Chondrocyte (in vitro differentiated cells): ENCODE data around the gene ZNF460. TPM values are rescaled to one million over a fixed set of nuclear protein-coding genes. Genes with fewer than 3 reads are reported as not detected.

Experiments used
- DNase-seq: peaks from one replicate; pipeline ENCODE4 v3.0.0; 2021; ENCODE audit warnings: mixed read lengths, low spot score
- H3K27ac Mint-ChIP-seq: one replicate; pipeline ENCODE4 v1.8.0; 2021; ENCODE audit warnings: mild to moderate bottlenecking, moderate library complexity, mixed read lengths; ENCODE audit not compliant: unreplicated experiment
- H3K27me3 Mint-ChIP-seq: 2 replicates; pipeline ENCODE4 v1.8.0; 2021; ENCODE audit warnings: low read depth, mixed read lengths
- H3K36me3 Mint-ChIP-seq: 2 replicates; pipeline ENCODE4 v1.8.0; 2021; ENCODE audit warnings: low read depth, mixed read lengths
- H3K4me1 Mint-ChIP-seq: 2 replicates; pipeline ENCODE4 v1.8.0; 2021; ENCODE audit warnings: low read depth, mild to moderate bottlenecking, mixed read lengths
- H3K4me3 Mint-ChIP-seq: one replicate; pipeline ENCODE4 v1.8.0; 2021; ENCODE audit warnings: mild to moderate bottlenecking, moderate library complexity, mixed read lengths; ENCODE audit not compliant: unreplicated experiment
- H3K9me3 Mint-ChIP-seq: 2 replicates; pipeline ENCODE4 v1.8.0; 2021; ENCODE audit warnings: low read depth, mixed read lengths
- CTCF ChIP-seq: fragments of 200-600 bp; sonication (generic); IDR thresholded peaks from 2 replicates; pipeline ENCODE4 v1.5.0; 2021; ENCODE audit warnings: antibody characterized with exemption, mild to moderate bottlenecking, moderate library complexity
- total RNA-seq: library from RNA; stranded (reverse); gene quantifications from 3 replicates; pipeline ENCODE4 v1.2.1, GENCODE V29; 2021

ZNF460 gene
- total RNA-seq, 1 donor from 2014 or later, result 81.4 TPM

- Mint-ChIP-seq H3K4me1 (peaks cover 5% of the 10 kb centered on the region), H3K4me3 (no peak overlapping the region), H3K27me3 (no peaks in the 10 kb centered on the region), H3K36me3 (peaks cover 5% of the 10 kb centered on the region), H3K27ac (no peak overlapping the region), H3K9me3 (no peaks in the 10 kb centered on the region)
- no peak for TF ChIP-seq CTCF
- no peak for DNase-seq
Measured at GRCh38 chr19:57308514-57308913, 28.2 kb downstream of the ZNF460 start.

GRCh38 chr19:57310792-57311191 lies 30.5 kb downstream of the ZNF460 start:
- H3K27ac Mint-ChIP-seq, result no peak overlapping the region
- peaks cover 6% of the 10 kb centered on the region for H3K9me3 Mint-ChIP-seq
- H3K4me1 Mint-ChIP-seq, result no peaks in the 10 kb centered on the region
- DNase-seq, result no peak
- TF ChIP-seq CTCF, result no peak
- peaks cover 15% of the 10 kb centered on the region for H3K27me3 Mint-ChIP-seq
- H3K36me3 Mint-ChIP-seq, result no peaks in the 10 kb centered on the region
- H3K4me3 Mint-ChIP-seq, result no peak overlapping the region

GRCh38 chr19:57314146-57314545 lies 33.9 kb downstream of the ZNF460 start:
- Mint-ChIP-seq H3K9me3 (peaks cover 6% of the 10 kb centered on the region), H3K27ac (no peak overlapping the region), H3K4me1 (no peaks in the 10 kb centered on the region), H3K4me3 (no peak overlapping the region), H3K27me3 (peaks cover 18% of the 10 kb centered on the region), H3K36me3 (no peaks in the 10 kb centered on the region)
- no peak for TF ChIP-seq CTCF
- DNase-seq, result no peak

GRCh38 chr19:57317503-57317902 lies 37.2 kb downstream of the ZNF460 start:
- no peaks in the 10 kb centered on the region for H3K36me3 Mint-ChIP-seq
- no peak for TF ChIP-seq CTCF
- H3K9me3 Mint-ChIP-seq, result peaks cover 6% of the 10 kb centered on the region
- H3K4me1 Mint-ChIP-seq, result peaks cover 26% of the 10 kb centered on the region
- peak; percentile 72 for DNase-seq
- H3K4me3 Mint-ChIP-seq, result no peak overlapping the region
- H3K27ac Mint-ChIP-seq, result no peak overlapping the region
- peaks cover 18% of the 10 kb centered on the region for H3K27me3 Mint-ChIP-seq

- Mint-ChIP-seq H3K27ac (peak overlapping the region; percentile 98), H3K27me3 (peaks cover 11% of the 10 kb centered on the region), H3K9me3 (peaks cover 6% of the 10 kb centered on the region), H3K36me3 (peaks cover 6% of the 10 kb centered on the region), H3K4me3 (peak overlapping the region; percentile 95), H3K4me1 (peaks cover 30% of the 10 kb centered on the region)
- TF ChIP-seq CTCF, result no peak
- DNase-seq, result no peak
Measured at GRCh38 chr19:57319869-57320179, 39.5 kb downstream of the ZNF460 start.
